DMS79 treated with DMSO at 0.1 percent for 48 hours (cell line): ENCODE measurements around the gene ASCL1.

Experiments
- DNase-seq: peaks from one replicate; lab custom pipeline; 2025; lab: John Stamatoyannopoulos, UW

ASCL1 gene

GRCh38 chr12:102977945-102978706 lies 20.7 kb downstream of the ASCL1 start:
- DNase-seq: no peak

- DNase-seq: no peak
These were observed 22.9 kb downstream of the ASCL1 start for GRCh38 chr12:102980350-102980749.

- no peak for DNase-seq
These were observed 32.9 kb downstream of the ASCL1 start for GRCh38 chr12:102990419-102990818.

- no peak for DNase-seq
These were observed 34.8 kb downstream of the ASCL1 start for GRCh38 chr12:102992297-102992696.

GRCh38 chr12:102992720-102993119 lies 35.2 kb downstream of the ASCL1 start:
- no peak for DNase-seq

GRCh38 chr12:102993537-102993936 lies 36.1 kb downstream of the ASCL1 start:
- DNase-seq: no peak

- DNase-seq: no peak
These were observed 37.9 kb downstream of the ASCL1 start for GRCh38 chr12:102995372-102995771.
